IPS DF 4.7 (cell line): ENCODE measurements around the gene ZNF212.
A peak's percentile ranks its signal among the peaks of the same experiment; 100 is the strongest.

Experiments used
- DNase-seq: peaks from one replicate; pipeline ENCODE4 v3.0.0-alpha.2; 2013; ENCODE audit warnings: low spot score; ENCODE audit errors: extremely low read depth

The ZNF212 gene

DNA sequence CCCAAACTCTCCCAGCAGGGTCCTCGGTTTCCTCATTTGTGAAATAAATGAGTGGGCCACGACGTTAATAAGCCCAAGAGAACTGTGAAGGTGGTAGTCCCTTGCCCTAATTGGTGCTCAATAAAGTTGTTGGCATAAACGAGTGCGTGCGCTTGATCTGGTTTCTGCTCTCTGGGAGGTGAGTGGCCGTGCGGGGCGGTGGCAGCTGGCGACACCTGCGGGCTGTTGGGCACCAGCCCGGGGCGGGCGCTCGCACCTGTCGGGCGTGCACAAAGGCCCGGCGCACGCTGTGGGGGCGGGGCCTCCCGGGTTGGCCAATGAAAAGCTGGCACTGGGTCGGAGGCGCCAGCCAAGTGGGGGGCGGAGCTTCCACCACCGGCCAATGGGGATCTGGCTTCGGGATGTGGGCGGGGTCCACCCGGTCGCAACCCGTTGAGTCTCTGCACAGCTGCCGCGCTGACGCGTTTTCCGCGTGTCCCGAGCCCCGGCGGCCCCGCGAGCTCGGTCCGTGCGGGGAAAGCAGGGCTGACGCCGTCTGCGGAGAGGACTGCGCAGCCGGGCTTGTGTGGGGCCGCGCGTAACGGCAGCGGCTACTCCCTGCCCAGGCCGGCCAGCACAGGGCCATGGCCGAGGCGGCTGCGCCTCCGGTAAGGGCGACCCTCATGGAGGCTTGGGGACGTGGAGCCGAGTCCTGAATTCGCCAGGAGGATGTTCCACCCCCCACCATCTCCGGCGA is 45.6 kb downstream of the ZNF212 start:
- peak; percentile 68 for DNase-seq

DNA sequence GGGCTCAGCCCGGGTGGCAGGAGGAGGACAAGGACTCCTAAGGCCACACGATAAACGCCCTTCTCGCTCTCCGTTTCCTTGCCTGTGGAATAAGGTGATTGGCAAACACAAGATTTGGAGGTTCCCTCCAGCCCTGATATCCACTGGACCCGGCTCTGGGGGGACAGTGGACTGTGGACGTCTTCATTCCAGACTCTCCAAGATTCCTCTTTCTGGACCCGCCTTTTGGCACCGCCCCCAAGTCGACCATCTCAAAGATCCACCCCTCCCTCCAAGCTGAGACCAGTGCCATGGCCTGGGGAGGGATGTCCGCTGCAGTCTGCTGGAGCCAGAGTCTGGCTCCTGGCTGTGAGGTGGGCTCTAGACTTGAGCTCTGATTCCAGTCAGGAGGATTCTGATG is 46.2 kb downstream of the ZNF212 start:
- DNase-seq: no peak

DNA sequence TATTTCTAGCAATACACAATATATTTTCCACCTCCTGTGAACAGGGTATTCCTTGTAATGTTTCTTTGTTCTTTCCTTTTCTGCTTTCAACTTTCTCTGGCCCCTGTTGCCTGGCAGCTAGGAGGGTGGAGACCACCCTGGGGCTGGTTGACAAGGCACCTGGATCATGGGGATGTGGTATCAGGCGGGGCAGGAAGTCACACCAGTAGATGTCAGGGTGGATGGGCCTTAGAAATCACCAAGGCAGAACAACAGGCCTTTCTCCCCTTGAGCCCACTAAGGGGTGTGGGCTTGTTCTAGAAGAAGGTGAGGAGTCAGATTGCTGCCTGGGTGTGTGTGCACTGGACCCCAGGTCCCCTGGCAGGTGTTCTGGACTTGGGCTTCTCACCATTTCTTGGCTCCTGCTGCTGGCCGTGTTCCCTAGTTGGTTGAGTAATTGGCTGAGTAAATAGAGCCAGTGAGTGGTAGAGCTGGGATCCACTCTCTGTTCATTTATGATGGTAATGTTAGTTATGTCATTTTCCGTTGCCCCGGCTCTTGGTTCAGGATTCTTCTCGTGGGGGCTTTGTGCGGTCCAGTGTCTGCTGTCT is 47.5 kb downstream of the ZNF212 start:
- DNase-seq: no peak

DNA sequence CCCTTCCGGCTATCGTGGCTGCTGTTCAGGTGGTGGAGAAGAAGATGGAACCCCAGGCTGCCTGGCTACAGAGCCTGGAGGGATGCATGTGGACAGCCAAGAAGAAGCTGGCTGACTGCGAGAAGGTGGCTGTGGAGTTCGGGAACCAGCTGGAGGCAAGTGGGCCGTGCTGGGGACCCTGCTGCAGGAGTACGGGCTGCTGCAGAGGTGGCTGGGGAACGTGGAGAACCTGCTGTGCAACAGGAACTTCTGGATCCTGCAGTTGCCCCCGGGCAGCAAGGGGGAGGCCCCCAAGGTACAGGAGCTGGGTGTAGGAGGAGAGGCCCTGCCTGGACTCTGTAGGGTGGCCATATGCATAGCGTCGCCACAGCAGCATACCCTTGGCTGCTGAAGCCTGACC is 48.2 kb downstream of the ZNF212 start:
- no peak for DNase-seq

DNA sequence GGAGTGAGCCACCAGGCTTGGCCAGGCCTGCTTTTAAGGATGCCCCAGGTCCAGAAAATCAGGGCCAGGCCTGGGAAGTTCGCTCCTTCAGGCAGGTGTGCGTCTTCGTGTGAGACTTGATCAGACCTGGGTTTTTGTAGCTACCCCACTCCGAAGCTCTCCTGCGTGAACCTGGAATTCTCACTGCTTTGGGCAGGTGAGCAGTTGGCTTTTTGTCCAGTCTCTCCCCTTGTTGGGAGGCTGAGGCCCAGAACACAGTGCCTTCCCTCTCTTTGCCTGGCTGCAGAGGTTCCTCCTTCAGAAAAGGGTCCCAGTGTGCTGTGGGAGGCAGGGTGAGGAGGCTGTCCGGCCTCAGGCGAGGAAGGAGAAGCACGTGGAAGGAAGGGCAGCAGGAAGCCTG is 49.8 kb downstream of the ZNF212 start:
- DNase-seq: no peak

DNA sequence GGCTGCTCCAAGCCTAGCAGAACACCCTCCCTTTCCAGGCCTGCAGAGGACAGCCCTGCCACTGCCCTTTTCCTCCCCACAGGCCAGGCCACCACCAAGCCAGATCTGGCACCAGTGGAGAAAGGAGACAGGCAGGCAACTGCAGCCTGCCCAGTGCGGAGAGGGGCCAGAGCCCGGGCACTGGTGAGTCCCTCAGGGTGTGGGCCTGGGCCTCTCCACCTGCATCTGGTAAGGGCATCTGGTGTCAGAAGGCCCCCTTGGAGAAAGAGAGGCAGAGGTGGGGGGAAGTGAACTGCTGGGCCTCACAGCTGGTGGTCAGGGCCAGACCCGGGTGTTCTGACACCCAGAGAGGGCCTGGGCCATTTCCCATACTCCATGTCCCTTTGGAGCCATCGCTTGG is 50.4 kb downstream of the ZNF212 start:
- DNase-seq: no peak

DNA sequence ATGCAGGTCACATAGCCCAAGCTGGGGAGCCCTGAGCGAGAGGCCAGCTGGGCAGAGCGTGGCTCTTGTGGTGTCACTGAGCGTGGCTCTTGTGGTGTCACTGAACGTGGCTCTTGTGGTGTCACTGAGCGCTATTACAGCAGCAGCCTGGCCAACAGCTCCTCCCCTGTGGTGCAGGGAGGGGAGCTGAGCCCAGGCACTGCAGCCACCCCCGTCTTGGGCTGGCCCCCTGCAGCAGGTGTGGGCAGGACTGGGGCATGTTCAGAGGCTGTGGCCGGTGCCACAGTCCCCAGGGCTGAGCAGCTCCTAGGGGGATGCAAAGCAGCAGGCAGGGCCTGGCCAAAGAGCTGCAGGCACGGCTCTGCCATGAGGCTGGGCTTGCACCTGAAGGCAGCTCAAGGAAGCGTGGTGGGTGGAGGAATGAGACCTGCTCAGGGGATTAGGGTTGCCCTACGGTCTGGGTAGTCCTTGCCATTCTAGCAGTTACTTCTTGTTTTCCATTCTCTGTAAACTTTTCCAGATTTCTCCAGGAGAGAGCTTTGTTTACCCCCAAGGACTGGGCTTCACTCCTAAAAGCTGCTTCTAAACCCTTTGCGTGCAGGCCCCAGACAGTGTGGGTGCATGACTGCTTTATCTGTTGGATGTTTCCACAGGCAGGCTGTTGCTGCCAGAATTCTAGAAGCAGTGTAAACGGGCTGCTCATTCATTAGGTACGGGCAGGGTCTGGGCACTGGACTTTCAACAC is 51.8 kb downstream of the ZNF212 start:
- no peak for DNase-seq

DNA sequence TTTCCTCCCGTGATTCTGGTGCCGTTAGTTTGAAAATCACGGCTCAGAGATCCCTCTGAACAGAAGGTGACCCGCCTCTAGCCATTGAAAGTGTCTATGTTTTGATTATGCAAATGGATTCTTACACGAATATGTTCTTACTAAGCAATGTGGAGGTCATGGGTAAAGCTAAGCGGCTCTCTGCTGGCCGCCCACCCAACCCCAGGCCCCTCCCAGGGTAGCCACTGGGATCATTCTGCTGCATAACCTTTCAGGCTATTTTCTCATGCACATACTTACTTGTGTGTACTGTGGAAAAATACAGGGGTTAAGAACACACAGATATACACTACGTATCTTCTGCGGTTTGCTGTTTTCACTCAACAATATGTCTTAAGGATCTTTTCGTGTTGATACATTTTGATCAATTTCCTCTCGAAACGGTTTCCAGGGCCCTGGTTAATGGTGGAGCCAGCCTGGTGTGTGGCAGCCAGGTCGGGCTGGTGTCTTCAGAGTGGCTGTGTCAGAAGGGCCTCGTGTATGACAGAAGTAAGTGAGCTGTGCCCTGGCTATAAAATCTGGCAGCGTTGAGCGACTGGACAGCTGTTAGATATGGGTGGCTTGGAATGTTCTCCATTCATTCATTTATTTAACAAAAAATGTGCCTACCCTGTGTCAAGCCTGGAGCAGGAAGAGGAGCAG is 52.5 kb downstream of the ZNF212 start:
- no peak for DNase-seq

DNA sequence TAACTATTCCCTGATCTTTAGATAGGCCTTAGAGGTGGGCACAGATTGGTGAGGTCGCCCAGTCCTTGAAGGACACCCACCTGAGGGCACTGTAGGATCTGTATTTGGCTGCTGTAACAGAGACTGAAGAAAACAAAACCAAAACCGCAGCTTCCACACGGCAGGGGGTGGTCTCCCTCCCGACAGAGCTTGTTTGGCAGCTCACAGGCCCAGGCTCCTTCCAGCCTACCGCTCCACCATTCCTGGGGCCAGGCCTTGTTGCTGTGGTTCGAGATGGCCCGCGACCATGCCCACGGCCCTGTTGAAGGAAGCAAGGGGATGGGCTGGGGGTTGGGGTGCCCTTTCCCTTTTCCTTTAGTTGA is 53.0 kb downstream of the ZNF212 start:
- DNase-seq: no peak

DNA sequence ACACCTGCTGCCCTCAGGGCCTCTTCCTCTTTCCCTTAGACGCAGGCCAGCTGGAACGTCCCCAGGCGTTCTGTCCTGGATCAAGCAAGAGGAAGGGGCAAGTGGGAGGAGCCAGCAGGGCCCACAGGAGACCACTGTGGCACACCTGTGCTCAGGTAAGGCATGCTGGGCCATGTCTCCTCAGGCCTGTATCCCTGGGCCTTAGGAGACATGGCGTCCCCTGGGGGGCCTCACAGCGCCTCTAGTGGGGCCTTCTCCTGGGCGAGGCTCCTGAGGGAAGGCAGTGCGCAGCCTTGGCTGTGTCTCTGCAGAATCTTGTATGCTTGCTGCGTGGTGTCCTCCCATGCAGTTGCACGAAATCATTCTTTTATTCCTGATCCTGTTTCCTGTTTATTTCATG is 53.9 kb downstream of the ZNF212 start:
- no peak for DNase-seq

DNA sequence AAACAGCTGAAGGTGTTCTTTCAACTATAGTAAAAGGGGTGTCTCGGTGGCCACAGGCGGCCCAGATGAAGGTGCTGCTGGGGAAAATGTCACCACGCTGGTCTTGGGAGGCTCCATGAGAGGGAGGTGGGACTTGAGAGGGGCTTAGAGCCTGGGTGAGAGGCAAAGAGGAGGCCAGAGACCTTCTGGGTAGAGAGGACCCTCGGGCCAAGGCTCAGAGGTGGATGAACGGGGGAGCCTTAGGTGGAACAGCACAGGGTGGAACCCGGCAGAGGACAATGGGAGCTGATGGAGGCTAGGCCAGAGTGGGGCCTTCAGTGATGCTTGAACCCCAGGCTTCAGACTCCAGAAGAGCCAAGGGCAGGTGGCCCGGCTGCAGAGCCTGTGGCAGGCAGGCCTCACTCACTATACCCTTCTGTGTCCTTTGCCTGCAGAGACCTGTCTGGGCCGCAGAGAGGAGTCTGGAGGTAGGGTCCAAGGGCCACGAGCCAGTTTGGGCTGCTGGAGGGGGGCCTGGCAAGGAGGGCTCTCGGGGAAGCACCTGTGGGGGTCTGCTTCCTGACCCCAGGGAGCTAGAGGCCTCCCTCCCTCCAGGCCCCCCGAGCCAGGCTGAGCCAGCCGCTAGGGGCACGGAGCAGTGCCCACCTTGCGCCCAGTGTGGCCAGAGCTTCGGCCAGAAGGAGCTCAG is 54.6 kb downstream of the ZNF212 start:
- no peak for DNase-seq

DNA sequence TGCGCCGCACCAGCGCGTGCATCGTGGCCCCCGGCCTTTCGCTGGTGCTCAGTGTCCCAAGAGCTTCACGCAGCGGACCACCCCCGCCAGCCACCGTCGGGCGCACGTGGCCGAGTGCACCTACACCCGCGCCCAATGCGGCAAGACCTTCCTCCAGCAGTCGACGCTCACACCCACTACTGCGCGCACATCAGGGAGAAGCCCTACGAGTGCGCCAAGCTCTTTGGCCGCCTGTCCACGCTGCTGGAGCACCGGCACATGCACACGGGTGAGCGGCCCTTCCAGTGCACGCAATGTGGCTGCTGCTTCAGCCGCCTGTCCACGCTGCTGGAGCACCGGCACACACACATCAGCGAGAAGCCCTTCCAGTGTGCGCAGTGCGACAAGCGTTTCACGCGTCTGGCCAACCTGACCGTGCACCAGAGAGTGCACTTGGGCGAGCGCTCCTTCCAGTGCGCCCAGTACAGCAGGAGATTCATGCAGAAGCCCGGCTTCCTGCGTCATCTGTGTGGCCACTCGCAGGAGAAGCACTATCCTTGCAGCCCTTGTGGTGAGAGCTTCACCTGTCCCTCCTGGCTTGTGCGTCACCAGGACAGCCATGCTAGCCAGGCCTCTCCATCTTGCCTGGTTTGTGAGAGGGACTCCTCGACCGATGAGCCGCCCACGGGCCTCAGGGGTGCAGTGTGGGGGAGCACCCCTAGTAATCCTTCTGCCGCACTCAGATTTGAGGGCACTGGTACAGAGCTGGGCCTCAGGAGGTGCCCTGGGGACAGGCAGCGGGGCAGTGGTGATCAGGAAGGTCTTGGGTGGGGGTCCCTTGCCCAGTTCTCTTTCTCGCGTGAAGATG is 55.4 kb downstream of the ZNF212 start:
- DNase-seq: no peak

DNA sequence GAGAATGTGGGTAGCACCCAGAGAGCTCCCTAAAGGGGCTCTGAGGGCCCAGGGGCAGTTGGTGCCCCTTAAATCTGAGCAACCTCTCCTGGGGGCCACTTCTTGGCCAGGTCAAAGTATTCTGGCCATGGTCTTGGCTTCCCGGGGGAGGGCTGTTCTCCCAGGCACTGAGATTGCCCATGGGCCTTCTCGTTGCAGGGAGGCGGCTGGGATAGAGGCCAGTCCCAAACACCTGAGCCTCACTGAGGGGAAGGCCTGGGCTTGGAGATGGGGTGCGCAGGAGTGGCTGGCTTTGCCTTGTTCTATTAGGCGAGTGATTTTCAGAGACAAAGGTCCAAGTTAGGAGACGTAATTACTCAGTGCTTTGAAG is 56.0 kb downstream of the ZNF212 start:
- no peak for DNase-seq

DNA sequence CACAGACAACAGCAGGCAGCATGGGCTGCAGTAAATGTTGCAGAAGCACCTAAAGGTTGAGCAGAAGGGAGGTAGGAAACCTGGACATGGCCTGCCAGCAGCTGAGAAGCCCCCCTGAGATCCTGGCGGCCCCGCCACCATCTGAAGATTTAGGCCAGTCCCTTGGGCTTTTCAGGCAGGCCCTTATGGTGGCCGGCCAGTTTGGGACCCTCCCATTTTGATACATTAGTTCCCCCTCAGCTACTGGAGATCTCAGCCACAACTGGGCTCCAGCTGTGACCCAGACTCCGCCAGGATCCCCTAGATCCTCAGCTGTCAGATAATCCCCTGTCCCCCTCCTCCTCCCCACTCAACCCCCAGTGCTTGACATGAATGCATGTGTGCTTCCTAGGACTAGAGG is 56.9 kb downstream of the ZNF212 start:
- DNase-seq: no peak

DNA sequence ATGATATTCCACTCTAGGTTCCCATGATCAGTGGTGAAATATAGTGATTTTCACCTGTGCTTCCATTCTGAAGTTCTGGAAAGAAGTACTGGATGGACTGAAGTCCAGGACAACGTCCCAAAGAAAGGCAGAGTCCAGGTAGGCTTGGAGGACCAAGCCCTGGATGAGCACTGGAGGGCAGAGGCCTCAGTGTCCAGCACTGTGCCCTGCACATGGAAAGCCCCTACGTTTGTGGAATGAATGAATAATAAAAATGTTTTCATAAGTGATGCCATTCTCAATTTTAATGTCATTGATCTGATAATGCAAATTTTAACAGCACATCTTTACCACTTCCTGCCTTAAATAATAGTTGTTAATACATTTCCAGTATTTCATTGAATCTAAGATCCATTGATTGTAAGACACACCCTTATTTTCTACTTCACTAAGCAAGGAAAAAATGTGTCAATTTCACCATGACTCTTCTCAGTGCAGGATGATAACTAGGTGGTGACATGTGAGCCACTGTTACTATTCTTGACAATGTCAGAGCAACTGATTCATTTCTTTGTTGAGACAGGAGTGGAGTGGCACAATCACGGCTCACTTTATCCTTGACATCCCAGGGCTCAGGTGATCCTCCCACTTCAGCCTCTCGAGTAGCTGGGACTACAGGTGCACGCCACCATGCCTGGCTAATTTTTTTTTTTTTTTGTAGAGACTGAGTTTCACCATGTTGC is 57.7 kb downstream of the ZNF212 start:
- no peak for DNase-seq

DNA sequence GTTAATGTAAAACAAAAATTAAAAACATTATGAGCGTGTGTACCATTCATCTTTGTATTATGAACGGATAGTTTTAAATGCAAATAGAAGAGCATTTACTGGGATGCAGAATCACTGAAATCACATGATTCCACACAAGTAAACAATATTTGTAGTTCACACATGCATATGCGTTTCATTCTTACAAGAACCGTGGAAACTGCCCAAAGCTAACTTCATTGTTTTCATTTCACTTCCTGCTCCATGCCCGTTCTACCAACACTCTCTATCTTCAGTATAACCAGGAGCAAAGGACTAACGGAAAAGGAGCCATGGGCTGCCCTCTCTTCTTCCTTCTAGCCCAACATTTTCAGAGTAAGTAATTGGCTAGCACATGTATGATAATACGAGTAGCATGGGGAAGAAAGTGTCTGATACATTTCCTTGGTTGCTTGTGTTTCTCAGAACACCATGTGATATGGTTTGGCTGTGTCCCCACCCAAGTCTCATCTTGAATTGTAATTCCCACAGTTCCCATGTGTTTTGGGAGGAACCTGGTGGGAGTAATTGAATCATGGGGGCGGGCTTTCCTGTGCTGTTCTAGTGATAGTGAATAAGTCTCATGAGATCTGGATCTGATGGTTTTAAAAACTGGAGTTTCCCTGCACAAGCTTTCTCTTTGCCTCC is 61.3 kb downstream of the ZNF212 start:
- DNase-seq: no peak

DNA sequence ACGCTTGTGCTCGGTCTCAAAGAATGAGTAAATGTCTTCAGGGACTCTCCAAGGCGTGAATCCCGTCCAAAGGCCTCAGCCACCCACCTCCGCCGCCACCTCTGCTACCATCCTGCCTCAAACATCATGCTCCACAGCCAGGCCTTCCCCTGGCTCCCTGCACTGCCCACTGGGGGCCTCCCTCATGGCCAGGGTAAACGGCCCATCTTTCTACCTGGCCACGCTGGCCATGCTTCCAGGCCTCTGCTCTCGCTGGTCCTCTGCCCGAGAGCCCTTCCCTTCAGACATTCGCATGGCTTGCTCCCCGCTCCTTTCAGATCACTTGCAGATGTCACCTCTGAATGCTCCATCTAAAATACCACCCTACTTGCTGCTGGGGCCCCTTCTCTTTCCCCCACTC is 62.8 kb downstream of the ZNF212 start:
- DNase-seq: no peak

DNA sequence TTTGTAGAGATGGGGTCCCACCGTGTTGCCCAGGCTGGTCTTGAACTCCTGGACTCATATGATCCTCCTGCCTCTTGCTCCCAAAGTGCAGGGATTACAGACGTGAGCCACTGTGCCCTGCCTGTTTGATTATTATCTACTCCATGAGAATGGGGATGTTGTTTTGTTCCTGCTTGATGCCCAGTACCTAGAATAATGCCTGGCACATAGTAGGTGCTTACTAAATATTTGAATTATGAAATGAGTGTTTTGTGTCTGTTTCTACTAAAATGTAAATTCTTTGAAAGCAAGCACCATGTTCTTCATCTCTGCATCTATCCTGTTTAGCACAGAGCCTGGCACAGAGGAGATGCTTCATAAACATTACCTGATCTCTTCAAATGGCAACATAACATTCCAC is 63.4 kb downstream of the ZNF212 start:
- no peak for DNase-seq

DNA sequence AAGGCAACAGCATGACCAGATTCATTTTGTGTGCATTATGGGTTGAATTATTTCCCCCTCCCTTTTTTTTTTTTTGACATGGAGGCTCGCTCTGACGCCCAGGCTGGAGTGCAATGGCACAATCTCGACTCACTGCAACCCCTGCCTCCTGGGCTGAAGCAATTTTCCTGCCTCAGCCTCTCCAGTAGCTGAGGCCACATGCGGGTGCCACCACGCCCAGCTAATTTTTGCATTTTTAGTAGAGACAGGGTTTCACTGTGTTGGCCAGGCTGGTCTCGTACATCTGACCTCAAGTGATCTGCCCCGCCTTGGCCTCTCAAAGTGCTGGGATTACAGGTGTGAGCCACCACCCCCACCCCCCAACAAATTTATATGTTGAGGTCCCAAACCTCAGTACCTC is 64.6 kb downstream of the ZNF212 start:
- no peak for DNase-seq
